HCEC 1CT (cell line): Measurements from ENCODE around the gene COMT.

Experiments
- DNase-seq: peaks from one replicate; pipeline ENCODE4 v3.0.0-alpha.2; 2017

Gene COMT

DNA sequence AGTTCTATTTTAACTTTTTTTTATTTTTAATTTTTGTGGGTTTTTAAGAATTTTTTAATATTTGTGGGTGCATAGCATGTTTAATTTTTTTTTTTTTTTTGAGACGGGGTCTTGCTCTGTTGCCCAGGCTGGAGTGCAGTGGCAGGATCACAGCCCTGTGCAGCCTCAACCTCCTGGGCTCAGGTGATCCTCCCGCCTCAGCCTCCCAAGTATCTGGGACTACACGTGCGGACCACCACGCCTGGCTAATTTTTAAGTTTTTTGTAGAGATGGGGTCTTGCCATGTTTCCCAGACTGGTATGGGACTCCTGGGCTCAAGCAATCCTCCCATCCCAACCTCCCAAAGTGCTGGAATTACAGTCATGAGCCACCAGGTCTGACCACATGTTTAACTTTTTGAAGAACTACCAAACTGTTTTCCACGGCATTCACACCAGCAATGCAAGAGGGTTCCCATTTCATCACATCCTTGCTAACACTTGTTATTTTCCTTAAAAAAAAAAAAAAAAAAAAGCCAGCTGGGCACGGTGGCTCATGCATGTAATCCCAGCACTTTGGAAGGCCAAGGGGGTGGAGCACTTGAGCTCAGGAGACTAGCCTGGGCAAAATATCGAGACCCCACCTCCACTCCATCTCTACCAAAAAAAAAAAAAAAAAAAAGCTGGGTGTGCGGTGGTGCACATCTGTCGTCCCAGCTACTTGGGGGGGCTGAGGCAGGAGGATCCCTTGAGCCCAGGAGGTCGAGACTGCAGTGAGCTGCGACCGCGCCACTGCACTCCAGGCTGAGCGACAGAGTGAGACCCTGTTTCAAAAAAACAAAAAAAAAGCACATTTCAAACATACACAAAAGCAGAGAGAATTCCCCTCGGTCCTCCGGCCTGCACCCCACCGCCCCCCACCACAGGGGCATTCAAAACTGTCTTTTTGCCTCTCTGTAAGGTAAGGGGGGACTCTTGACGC, 16.8 kb downstream of the COMT start:
- peak; percentile 48 for DNase-seq

DNA sequence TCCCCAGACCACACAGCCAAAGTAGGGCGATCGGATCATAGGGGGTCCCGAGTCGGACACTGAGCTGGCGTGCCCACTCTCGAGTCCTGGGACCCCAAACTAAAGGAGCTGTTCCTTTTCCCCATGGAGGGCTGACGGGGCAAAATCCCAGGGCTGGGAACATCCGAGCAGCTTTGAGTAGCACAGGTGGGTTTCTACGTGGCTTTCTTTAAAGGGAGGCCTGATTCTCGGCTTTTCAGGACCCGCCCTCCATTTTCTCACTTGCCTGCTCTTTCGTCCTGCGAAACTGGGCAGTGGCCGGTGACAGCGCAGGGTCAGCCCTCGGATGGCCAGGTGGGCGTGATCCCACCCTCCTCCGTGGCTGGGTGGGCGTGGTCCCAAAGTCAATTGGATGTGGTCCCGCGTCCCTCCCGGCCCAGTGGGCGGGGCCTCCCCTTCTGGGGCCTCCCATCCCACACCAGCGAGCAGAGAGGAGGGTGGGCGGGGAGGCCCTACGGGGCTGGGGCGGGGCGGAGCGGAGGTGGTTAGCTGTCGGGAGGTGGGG, 17.5 kb downstream of the COMT start:
- DNase-seq = no peak

DNA sequence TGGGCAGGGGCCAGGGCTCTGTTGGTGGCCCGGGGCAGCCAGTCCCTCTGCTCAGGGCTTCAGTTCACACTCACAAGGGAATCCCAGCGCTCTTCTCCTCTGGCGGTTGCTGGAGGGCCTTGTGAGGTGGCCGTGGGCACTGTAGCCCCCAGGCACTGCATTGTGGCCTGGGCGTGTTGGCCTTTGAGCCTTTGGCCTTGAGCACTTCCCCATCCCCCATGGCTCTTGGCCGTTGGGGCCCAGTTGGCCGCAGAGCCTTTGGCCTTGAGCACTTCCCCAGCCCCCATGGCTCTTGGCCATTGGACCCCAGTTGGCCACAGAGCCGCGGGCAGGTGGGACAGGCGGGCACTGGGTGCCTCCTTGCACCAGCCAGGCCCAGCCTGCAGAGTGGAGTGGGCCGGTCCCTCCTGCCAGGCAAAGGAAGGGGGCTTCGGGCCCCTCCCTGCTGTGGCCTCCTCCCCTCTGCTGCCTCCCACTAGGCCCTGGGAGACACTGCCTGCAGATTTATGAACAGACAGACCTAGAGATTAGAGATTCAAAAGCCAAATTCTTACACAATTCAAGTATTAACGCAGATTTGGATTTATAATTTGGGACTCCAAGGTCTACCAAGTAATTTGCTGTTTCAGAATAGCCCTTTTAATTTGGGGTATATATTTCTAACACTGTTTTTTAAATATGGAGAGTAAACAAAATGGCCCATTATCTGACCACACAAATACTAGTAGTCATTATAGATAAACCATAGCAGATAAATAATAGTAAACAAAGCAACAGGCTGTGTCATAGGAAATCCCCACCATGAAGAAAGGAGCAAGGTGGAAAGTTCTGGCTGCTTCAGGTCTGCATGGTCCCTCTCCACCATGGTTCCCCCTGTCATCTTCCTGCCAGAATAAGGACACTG, 18.3 kb downstream of the COMT start:
- no peak for DNase-seq

GRCh38 chr22:19960491-19961200, 19.1 kb downstream of the COMT start:
- DNase-seq = no peak

DNA sequence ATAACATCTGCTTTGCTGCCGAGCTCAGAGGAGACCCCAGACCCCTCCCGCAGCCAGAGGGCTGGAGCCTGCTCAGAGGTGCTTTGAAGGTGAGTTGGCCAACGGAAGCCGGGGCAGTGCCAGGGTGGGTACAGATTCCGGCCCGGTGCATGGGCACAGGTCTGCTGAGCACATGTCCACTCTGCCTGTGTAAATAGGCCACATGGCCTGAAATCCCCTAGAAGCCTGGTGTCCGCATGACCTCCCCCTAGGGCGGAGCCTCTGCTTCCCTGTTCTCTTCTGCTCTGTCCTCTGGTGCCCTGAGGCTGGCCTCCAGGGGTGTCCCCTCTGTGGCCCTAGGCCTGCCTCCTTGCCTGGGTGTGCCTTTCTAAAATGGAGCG, 19.6 kb downstream of the COMT start:
- no peak for DNase-seq

- no peak for DNase-seq
Measured at GRCh38 chr22:19961868-19962245, 20.3 kb downstream of the COMT start.

- peak; percentile 66 for DNase-seq
Measured at GRCh38 chr22:19962246-19962908, 20.8 kb downstream of the COMT start.

DNA sequence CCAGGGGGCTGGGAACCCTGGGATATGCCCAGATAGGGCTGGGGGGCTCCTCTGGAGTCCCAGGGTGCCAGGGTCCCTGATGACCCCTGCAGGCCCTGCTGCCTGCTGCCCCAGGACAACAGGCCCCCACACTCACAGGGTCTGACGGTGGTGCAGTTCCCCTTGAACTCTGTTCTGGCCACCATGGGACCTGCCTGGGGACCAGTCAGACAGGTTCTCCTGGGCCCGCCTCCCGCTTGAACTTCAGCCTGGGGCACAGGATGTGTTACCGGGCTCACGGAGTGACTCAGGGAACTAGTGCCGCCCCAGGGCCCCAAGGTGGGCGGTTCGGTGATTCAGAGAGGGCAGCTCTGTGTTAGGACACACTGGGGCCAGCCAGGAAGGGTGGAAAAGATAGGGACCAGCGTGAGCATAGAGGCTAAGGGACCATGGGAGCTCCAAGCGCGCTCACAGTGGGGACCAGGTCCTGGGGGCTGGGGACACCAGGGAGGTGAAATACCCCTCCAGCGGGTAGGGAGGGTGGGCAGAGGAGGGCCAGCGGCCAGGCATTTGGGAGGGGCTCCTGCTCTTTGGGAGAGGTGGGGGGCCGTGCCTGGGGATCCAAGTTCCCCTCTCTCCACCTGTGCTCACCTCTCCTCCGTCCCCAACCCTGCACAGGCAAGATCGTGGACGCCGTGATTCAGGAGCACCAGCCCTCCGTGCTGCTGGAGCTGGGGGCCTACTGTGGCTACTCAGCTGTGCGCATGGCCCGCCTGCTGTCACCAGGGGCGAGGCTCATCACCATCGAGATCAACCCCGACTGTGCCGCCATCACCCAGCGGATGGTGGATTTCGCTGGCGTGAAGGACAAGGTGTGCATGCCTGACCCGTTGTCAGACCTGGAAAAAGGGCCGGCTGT, 21.6 kb downstream of the COMT start:
- no peak for DNase-seq

- no peak for DNase-seq
Measured at GRCh38 chr22:19963863-19964642, 22.5 kb downstream of the COMT start.

- no peak for DNase-seq
Measured at GRCh38 chr22:19964701-19965386, 23.3 kb downstream of the COMT start.

DNA sequence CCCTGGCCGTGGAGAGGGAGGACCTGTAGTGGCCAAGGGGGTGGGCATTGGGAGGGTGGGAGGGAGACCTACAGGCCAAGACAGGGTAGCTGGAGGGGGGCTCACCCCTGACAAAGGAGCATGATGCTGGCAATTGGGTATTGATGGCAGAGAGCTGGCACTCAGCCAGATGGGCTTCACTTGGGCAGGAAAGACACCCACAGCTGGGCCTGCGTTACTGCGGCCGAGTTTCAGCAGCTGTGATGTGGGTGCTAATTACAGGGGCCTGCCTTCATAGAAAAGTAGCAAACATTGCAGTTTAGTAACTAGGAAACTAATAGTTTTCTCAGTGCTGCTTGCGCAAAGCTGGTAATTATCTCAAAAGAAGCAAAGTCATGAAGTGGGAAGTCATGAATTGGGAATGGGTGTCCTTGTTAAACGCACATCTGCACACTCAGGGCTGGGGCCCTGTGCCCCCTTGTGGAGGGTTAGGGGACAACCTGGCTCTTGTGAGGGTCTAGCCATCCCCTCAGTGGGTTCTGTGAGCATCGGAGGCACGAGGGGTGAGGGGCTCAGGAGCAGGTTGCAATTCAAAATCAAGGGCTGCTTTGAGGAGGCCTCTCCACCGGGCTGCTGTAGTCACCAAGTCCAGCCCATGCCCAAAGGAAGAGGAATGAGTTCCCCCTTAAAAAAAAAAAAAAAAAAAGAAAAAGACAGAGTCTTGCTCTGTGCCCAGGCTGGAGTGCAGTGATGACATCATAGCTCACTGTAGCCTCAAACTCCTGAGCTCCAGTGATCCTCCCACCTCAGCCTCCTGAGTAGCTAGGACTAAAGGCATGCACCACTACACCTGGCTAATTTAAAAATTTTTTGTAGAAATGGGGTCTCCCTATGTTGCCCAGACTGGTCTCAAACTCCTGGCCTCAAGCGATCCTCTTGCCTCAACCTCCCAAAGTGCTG, 24.5 kb downstream of the COMT start:
- no peak for DNase-seq

DNA sequence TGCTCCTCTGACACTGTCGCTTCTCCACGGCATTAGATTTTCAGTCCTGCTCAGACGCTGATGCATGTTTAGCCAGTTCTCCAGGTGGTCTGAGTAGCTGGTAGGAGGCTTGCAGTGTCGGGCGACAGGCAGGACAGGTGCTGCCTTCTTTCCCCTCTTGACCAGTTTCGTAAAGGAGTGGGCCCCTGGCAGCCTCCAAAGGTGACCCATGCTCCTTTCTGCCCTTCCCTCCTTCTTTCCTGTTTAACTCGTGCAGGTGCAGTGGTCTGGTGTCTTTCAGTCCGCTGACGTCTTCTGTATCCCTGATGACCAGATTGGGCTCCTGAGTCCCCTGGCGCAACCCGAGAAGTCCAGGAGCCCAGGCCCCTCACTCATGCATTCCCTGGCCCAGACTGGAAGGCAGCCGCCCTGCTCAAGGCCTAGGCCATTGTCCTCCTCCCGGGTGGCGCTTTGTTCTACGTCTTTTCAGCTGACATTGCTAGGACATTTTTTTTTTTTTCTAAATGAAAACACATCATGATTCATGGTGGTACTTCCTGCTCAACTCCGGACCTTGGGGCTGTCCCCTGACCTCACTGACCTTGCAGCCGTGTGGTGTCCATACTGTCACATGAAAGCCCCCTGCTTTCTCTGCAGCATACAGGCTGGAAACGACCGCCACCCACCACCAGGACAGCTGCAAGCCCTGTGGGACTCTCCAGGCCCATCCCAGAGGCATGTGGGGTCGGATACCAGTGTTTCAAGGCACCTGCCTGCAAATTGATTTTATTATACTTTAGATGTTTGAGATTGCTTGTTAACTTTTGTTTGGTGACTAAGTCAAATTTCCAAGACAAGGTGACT, 25.6 kb downstream of the COMT start:
- no peak for DNase-seq

GRCh38 chr22:19967850-19968449, 26.4 kb downstream of the COMT start:
- no peak for DNase-seq

- DNase-seq = no peak
Measured at GRCh38 chr22:19968450-19968891, 26.9 kb downstream of the COMT start.

- no peak for DNase-seq
Measured at GRCh38 chr22:19969141-19969928, 27.8 kb downstream of the COMT start.

DNA sequence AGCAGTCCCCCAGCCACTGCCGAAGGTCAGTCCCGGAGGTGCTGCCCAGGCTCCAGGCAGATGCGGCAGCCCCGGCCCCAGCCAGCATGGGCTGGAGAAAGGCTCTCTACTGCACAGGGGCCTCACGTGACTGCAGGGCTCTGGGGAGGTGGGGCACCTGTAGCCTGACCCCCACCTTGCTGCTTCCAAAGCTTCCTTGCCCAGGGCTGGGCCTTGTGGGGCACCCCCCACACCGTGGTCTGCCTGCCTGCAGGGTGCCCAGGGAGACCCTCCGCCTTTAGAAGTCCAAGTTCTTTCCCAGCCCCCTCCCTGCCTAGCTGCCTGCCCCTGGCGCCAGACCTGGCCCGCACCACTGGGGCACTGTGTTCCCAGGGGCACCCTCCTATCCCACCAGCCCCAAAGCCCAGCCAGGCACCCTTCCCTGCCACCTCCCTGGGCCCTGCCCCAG, 28.5 kb downstream of the COMT start:
- no peak for DNase-seq
